Cardiac atrium fibroblast (primary cell): ENCODE measurements around the gene RAP1A. TPM values are rescaled to one million over a fixed set of nuclear protein-coding genes. Genes with fewer than 3 reads are reported as not detected.

Experiments used
- total RNA-seq: library from RNA; depleted of rRNA; stranded (reverse); fragments of >200 nt; gene quantifications from 2 replicates; pipeline ENCODE4 v1.2.3, GENCODE V29; 2015

Gene RAP1A
- 26.1 and 28.9 TPM in 2 replicates for total RNA-seq

GRCh38 chr1:111619635-111620440 lies at the start of gene RAP1A:
Gene RAP1A, plus strand, starts transcription at chr1:111619789. Its CDS starts 71,572 bp downstream, at chr1:111691361.

GRCh38 chr1:111739194-111739924 lies 119.8 kb downstream of the RAP1A start, which contains the start of gene INKA2:
Gene INKA2, minus strand, starts transcription at chr1:111739395. Its CDS starts 153 bp downstream, at chr1:111739242.

GRCh38 chr1:111755331-111756123 lies 135.9 kb downstream of the RAP1A start, which contains the start of gene DDX20:
Gene DDX20, plus strand, starts transcription at chr1:111755901. Its CDS starts 24 bp downstream, at chr1:111755925.

Other genes with a start within 250 kb of the RAP1A start
- gene OVGP1, start 192.1 kb upstream of the RAP1A start, total RNA-seq = 0.16 and 0.36 TPM in 2 replicates
- 35.3 and 41.9 TPM in 2 replicates for gene WDR77, start 170.5 kb upstream of the RAP1A start, total RNA-seq
- gene ATP5PB, start 170.3 kb upstream of the RAP1A start, total RNA-seq = 162 and 169 TPM in 2 replicates
- gene C1orf162, start 145.8 kb upstream of the RAP1A start, total RNA-seq = not detected in 2 replicates
- gene ADORA3, start 116.2 kb upstream of the RAP1A start, total RNA-seq = not detected in 2 replicates
- gene TMIGD3, start 116.2 kb upstream of the RAP1A start, total RNA-seq = not detected in 2 replicates
- gene INKA2, start 119.6 kb downstream of the RAP1A start, total RNA-seq = 28.8 and 32.1 TPM in 2 replicates
- 18.6 and 40.2 TPM in 2 replicates for gene DDX20, start 136.1 kb downstream of the RAP1A start, total RNA-seq